NCI-H1105 treated with DMSO at 0.1 percent for 48 hours (cell line): Measurements from ENCODE around the gene CAMTA2.
"Not testable (repeated sequence)": the region's sequence is repeated elsewhere in the genome, so short reads cannot be mapped to it uniquely, and the experiment has no call there.

Experiments
- DNase-seq: peaks from one replicate; lab custom pipeline; 2025; lab: John Stamatoyannopoulos, UW

Gene CAMTA2

GRCh38 chr17:4986951-4987766 is at the start of gene CAMTA2:
Gene CAMTA2 (minus strand): TSS chr17:4987675. CDS start chr17:4986222, 1,453 bp downstream.
- peak; percentile 83 for DNase-seq

GRCh38 chr17:5035315-5035714 is 47.8 kb upstream of the CAMTA2 start, which contains the start of gene SLC52A1:
Gene SLC52A1 (minus strand): TSS chr17:5035426. CDS start chr17:5034606, 820 bp downstream.
- peak; percentile 34 for DNase-seq

- no peak for DNase-seq
Measured at GRCh38 chr17:5034651-5035050, 47.2 kb upstream of the CAMTA2 start.

- DNase-seq: no peak
Measured at GRCh38 chr17:5034063-5034462, 46.6 kb upstream of the CAMTA2 start.

GRCh38 chr17:5033352-5034015 is 46.0 kb upstream of the CAMTA2 start:
- no peak for DNase-seq

GRCh38 chr17:5032865-5033264 is 45.4 kb upstream of the CAMTA2 start:
- no peak for DNase-seq

- DNase-seq: peak; percentile 61
Measured at GRCh38 chr17:5031365-5032082, 44.0 kb upstream of the CAMTA2 start.

GRCh38 chr17:5030168-5030567 is 42.7 kb upstream of the CAMTA2 start:
- not testable (repeated sequence) for DNase-seq

GRCh38 chr17:5027916-5028315 is 40.4 kb upstream of the CAMTA2 start:
- DNase-seq: no peak

GRCh38 chr17:5027299-5027698 is 39.8 kb upstream of the CAMTA2 start:
- no peak for DNase-seq

GRCh38 chr17:5024604-5025003 is 37.1 kb upstream of the CAMTA2 start:
- no peak for DNase-seq

- DNase-seq: no peak
Measured at GRCh38 chr17:5023588-5024147, 36.2 kb upstream of the CAMTA2 start.

GRCh38 chr17:5022171-5022711 is 34.8 kb upstream of the CAMTA2 start:
- DNase-seq: no peak

- no peak for DNase-seq
Measured at GRCh38 chr17:5020502-5021023, 33.1 kb upstream of the CAMTA2 start.

GRCh38 chr17:5019475-5019956 is 32.0 kb upstream of the CAMTA2 start:
- DNase-seq: no peak

GRCh38 chr17:5014357-5014756 is 26.9 kb upstream of the CAMTA2 start:
- DNase-seq: no peak

- DNase-seq: no peak
Measured at GRCh38 chr17:5011928-5012327, 24.5 kb upstream of the CAMTA2 start.

GRCh38 chr17:5003214-5003867 is 15.9 kb upstream of the CAMTA2 start:
- no peak for DNase-seq

- DNase-seq: no peak
Measured at GRCh38 chr17:5002121-5002788, 14.8 kb upstream of the CAMTA2 start.

- DNase-seq: no peak
Measured at GRCh38 chr17:5000237-5000639, 12.8 kb upstream of the CAMTA2 start.
